HG03558 (cell line): ENCODE data around the gene TYW5.

Experiments
- ATAC-seq: cut with Tn5 transposase; IDR thresholded peaks from one replicate; pipeline ENCODE4 v1.9.1; 2021; ENCODE audit warnings: moderate number of reproducible peaks; ENCODE audit not compliant: unreplicated experiment; ENCODE audit errors: extremely low read depth

TYW5 gene

GRCh38 chr2:199975273-199975895 is 20.1 kb upstream of the TYW5 start:
- ATAC-seq, result no peak

GRCh38 chr2:199973703-199974102 is 18.4 kb upstream of the TYW5 start:
- no peak for ATAC-seq

GRCh38 chr2:199972088-199972626 is 16.9 kb upstream of the TYW5 start:
- ATAC-seq, result no peak

GRCh38 chr2:199968126-199968525 is 12.8 kb upstream of the TYW5 start:
- ATAC-seq, result no peak

GRCh38 chr2:199966976-199967375 is 11.7 kb upstream of the TYW5 start:
- ATAC-seq, result no peak

GRCh38 chr2:199966405-199966804 is 11.1 kb upstream of the TYW5 start:
- ATAC-seq, result no peak

- ATAC-seq, result no peak
Observed at GRCh38 chr2:199962203-199962602, 6.9 kb upstream of the TYW5 start.

- no peak for ATAC-seq
Observed at GRCh38 chr2:199958014-199958413, 2.7 kb upstream of the TYW5 start.

- no peak for ATAC-seq
Observed at GRCh38 chr2:199956062-199956380, 730 bp upstream of the TYW5 start.

- peak; percentile 18 for ATAC-seq
Observed at GRCh38 chr2:199955007-199955338, 318 bp downstream of the TYW5 start.

GRCh38 chr2:199951023-199951422 is 4.3 kb downstream of the TYW5 start:
- ATAC-seq, result no peak

GRCh38 chr2:199950396-199950795 is 4.9 kb downstream of the TYW5 start:
- ATAC-seq, result no peak

GRCh38 chr2:199946836-199947235 is 8.5 kb downstream of the TYW5 start:
- no peak for ATAC-seq

- ATAC-seq, result no peak
Observed at GRCh38 chr2:199946196-199946595, 9.1 kb downstream of the TYW5 start.

GRCh38 chr2:199943373-199943772 is 11.9 kb downstream of the TYW5 start:
- ATAC-seq, result no peak

- no peak for ATAC-seq
Observed at GRCh38 chr2:199940373-199940772, 14.9 kb downstream of the TYW5 start.

GRCh38 chr2:199936554-199936953 is 18.7 kb downstream of the TYW5 start:
- ATAC-seq, result no peak

- ATAC-seq, result no peak
Observed at GRCh38 chr2:199933466-199933865, 21.8 kb downstream of the TYW5 start.

GRCh38 chr2:199932312-199932855 is 22.9 kb downstream of the TYW5 start:
- ATAC-seq, result no peak

- ATAC-seq, result no peak
Observed at GRCh38 chr2:199929262-199929661, 26.0 kb downstream of the TYW5 start.

GRCh38 chr2:199928626-199929025 is 26.7 kb downstream of the TYW5 start:
- no peak for ATAC-seq

GRCh38 chr2:199928226-199928625 is 27.1 kb downstream of the TYW5 start:
- ATAC-seq, result no peak
